ENCODE results near the gene DLGAP3. TPM values are rescaled to one million over a fixed set of nuclear protein-coding genes. Genes with fewer than 3 reads are reported as not detected.
A peak's percentile ranks its signal among the peaks of the same experiment; 100 is the strongest.

Gene DLGAP3
- total and polyA plus RNA-seq, 4 donors: 0.05 to 0.19 (median 0.08) TPM

DNA sequence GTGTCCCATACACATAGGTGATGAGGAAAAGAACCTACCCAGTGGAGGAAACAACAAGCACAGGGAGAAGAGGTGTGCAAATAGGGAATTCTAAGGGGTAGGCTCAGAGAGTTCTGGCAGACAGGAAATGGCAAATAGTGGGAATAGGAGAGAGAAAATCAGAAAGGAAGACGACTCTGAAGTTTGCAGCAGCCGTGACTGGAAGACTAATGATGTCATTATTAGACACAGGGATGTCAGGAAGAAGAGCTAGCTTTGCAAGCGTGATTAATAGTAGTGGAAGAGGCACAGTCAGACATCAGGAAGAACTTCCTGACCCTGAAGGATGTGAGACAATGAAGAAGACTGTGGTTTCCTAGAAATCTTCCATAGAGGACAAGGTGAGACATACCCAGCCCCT is 21.1 kb downstream of the DLGAP3 start:
- H3K9me3 ChIP-seq (ENCODE audit: control insufficient read depth in 4 of 4, low read length in 3 of 4): no peaks in the 10 kb centered on the region
- no peak for DNase-seq (ENCODE audit: low spot score)
- H3K9ac ChIP-seq (ENCODE audit: low read depth in 1 of 2, low read length in 2 of 2): no peak overlapping the region
- TF ChIP-seq GABPA (IDR thresholded peaks at IDR 0.05 in 1 of 2, conservative IDR thresholded peaks at IDR 0.05 in 1 of 2): no peak
- no peak overlapping the region for H3K27ac ChIP-seq (ENCODE audit: low read depth in 1 of 2, low read length in 2 of 2)
- H3K36me3 ChIP-seq (ENCODE audit: control insufficient read depth in 4 of 4, insufficient read depth in 3 of 4, low read depth in 1 of 4, low read length in 3 of 4): no peaks in the 10 kb centered on the region
- no peaks in the 10 kb centered on the region for H3K4me1 ChIP-seq (ENCODE audit: control insufficient read depth in 4 of 4, insufficient read depth in 4 of 4, low read length in 3 of 4)
- 46% methylated on average over 3 of the region's 3 CpGs for WGBS
- H3K4me3 ChIP-seq (ENCODE audit: low read depth in 1 of 3, low read length in 3 of 3): no peak overlapping the region
- peaks cover 0 to 6% (median 0%) of the 10 kb centered on the region in 4 donors for H3K27me3 ChIP-seq (ENCODE audit: control insufficient read depth in 4 of 4, insufficient read depth in 4 of 4, low read length in 3 of 4)

DNA sequence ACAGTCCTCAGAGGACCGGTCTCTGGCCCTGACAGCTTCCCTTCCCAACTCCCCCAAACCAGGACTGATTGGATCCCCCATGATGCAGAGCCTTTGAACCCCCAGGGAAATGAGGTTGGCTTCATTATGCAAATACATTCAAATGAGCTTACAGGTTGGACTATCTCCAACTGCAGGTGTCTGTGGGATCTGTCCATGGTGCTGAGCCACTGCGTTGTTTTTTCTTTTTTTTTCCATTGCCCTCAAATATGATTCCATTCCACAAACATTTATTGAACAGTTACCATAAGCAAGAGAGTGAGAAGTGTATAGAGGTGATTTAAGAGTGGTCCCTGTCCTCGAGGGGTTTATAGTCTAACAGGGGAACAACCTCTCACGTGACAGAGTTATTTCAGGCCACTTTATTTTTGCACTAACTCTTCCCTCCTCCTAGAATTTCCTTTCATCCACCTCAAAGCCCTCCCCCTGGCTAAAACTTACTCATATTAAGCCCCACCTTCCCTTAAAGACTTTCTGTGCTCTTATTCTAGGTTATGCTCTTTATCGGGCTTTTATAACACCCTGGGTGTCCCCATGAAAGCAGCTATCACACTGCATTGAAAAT is 21.9 kb downstream of the DLGAP3 start:
- 63% methylated on average over 5 of the region's 5 CpGs for WGBS
- H3K9ac ChIP-seq (ENCODE audit: low read depth in 1 of 2, low read length in 2 of 2): no peak overlapping the region

DNA sequence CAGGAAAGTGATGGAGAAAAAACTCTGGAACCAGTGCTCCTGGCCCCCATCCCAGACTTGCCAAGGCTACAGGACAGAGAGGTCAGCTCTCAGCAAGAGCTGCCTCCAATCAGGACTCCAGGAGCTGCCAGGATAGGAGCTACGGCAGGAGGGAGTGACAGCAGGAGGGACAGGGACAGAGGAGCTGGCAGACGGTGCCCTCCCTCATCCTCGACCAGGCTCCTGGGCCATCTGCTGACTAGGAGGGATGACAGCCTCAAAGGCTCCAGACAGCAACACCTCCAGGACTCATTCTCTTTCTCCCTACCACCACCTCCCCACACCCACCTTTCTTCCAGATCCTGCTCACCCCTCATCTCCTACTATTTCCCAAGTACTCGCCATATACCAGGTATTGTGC is 22.7 kb downstream of the DLGAP3 start:
- Histone ChIP-seq H3K4me1 (ENCODE audit: control insufficient read depth in 4 of 4, insufficient read depth in 4 of 4, low read length in 3 of 4) (no peaks in the 10 kb centered on the region), H3K27me3 (ENCODE audit: control insufficient read depth in 4 of 4, insufficient read depth in 4 of 4, low read length in 3 of 4) (peaks cover 0 to 3% (median 0%) of the 10 kb centered on the region in 4 donors), H3K9ac (ENCODE audit: low read depth in 1 of 2, low read length in 2 of 2) (no peak overlapping the region), H3K36me3 (ENCODE audit: control insufficient read depth in 4 of 4, insufficient read depth in 3 of 4, low read depth in 1 of 4, low read length in 3 of 4) (no peaks in the 10 kb centered on the region), H3K27ac (ENCODE audit: low read depth in 1 of 2, low read length in 2 of 2) (no peak overlapping the region), H3K4me3 (ENCODE audit: low read depth in 1 of 3, low read length in 3 of 3) (no peak overlapping the region), H3K9me3 (ENCODE audit: control insufficient read depth in 4 of 4, low read length in 3 of 4) (no peaks in the 10 kb centered on the region)
- WGBS: 62% methylated on average over 4 of the region's 4 CpGs
- DNase-seq (ENCODE audit: low spot score): no peak
- TF ChIP-seq, protein P1, sequence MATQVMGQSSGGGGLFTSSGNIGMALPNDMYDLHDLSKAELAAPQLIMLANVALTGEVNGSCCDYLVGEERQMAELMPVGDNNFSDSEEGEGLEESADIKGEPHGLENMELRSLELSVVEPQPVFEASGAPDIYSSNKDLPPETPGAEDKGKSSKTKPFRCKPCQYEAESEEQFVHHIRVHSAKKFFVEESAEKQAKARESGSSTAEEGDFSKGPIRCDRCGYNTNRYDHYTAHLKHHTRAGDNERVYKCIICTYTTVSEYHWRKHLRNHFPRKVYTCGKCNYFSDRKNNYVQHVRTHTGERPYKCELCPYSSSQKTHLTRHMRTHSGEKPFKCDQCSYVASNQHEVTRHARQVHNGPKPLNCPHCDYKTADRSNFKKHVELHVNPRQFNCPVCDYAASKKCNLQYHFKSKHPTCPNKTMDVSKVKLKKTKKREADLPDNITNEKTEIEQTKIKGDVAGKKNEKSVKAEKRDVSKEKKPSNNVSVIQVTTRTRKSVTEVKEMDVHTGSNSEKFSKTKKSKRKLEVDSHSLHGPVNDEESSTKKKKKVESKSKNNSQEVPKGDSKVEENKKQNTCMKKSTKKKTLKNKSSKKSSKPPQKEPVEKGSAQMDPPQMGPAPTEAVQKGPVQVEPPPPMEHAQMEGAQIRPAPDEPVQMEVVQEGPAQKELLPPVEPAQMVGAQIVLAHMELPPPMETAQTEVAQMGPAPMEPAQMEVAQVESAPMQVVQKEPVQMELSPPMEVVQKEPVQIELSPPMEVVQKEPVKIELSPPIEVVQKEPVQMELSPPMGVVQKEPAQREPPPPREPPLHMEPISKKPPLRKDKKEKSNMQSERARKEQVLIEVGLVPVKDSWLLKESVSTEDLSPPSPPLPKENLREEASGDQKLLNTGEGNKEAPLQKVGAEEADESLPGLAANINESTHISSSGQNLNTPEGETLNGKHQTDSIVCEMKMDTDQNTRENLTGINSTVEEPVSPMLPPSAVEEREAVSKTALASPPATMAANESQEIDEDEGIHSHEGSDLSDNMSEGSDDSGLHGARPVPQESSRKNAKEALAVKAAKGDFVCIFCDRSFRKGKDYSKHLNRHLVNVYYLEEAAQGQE (IDR thresholded peaks at IDR 0.05): no peak
- TF ChIP-seq RAD21 (IDR thresholded peaks at IDR 0.05): no peak
- no peak for TF ChIP-seq YY1 (IDR thresholded peaks at IDR 0.05)
- no peak for TF ChIP-seq FOXA1 (IDR thresholded peaks at IDR 0.05)
- no peak for TF ChIP-seq TAF1 (conservative IDR thresholded peaks at IDR 0.05)
- TF ChIP-seq HNF4A (conservative IDR thresholded peaks at IDR 0.05): no peak
- no peak for TF ChIP-seq HNF4G (IDR thresholded peaks at IDR 0.05)
- TF ChIP-seq NR2F2 (IDR thresholded peaks at IDR 0.05): no peak
- TF ChIP-seq, protein P2, sequence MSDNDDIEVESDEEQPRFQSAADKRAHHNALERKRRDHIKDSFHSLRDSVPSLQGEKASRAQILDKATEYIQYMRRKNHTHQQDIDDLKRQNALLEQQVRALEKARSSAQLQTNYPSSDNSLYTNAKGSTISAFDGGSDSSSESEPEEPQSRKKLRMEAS (IDR thresholded peaks at IDR 0.05): no peak
- TF ChIP-seq FOXA2 (IDR thresholded peaks at IDR 0.05): no peak
- TF ChIP-seq SP1 (IDR thresholded peaks at IDR 0.05): no peak
- TF ChIP-seq RXRA (IDR thresholded peaks at IDR 0.05): no peak
- TF ChIP-seq JUND (IDR thresholded peaks at IDR 0.05): no peak

More for the DNA sequence above, 21.9 kb downstream of the DLGAP3 start:
- TF ChIP-seq, protein P3, sequence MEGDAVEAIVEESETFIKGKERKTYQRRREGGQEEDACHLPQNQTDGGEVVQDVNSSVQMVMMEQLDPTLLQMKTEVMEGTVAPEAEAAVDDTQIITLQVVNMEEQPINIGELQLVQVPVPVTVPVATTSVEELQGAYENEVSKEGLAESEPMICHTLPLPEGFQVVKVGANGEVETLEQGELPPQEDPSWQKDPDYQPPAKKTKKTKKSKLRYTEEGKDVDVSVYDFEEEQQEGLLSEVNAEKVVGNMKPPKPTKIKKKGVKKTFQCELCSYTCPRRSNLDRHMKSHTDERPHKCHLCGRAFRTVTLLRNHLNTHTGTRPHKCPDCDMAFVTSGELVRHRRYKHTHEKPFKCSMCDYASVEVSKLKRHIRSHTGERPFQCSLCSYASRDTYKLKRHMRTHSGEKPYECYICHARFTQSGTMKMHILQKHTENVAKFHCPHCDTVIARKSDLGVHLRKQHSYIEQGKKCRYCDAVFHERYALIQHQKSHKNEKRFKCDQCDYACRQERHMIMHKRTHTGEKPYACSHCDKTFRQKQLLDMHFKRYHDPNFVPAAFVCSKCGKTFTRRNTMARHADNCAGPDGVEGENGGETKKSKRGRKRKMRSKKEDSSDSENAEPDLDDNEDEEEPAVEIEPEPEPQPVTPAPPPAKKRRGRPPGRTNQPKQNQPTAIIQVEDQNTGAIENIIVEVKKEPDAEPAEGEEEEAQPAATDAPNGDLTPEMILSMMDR (IDR thresholded peaks at IDR 0.05; ENCODE audit: low read depth, low read length, missing input control): no peak
- TF ChIP-seq, protein P1 (IDR thresholded peaks at IDR 0.05): peak; percentile 97
- TF ChIP-seq GABPA (IDR thresholded peaks at IDR 0.05 in 1 of 2, conservative IDR thresholded peaks at IDR 0.05 in 1 of 2): no peak
- no peak for DNase-seq (ENCODE audit: low spot score)
- Histone ChIP-seq H3K4me3 (ENCODE audit: low read depth in 1 of 3, low read length in 3 of 3) (no peak overlapping the region), H3K4me1 (ENCODE audit: control insufficient read depth in 4 of 4, insufficient read depth in 4 of 4, low read length in 3 of 4) (no peaks in the 10 kb centered on the region), H3K9me3 (ENCODE audit: control insufficient read depth in 4 of 4, low read length in 3 of 4) (no peaks in the 10 kb centered on the region), H3K27ac (ENCODE audit: low read depth in 1 of 2, low read length in 2 of 2) (no peak overlapping the region), H3K36me3 (ENCODE audit: control insufficient read depth in 4 of 4, insufficient read depth in 3 of 4, low read depth in 1 of 4, low read length in 3 of 4) (no peaks in the 10 kb centered on the region), H3K27me3 (ENCODE audit: control insufficient read depth in 4 of 4, insufficient read depth in 4 of 4, low read length in 3 of 4) (peaks cover 0 to 6% (median 0%) of the 10 kb centered on the region in 4 donors)

Measured in liver (tissue), 9 donors.